ENCODE measurements around the gene PIGQ.

DNA sequence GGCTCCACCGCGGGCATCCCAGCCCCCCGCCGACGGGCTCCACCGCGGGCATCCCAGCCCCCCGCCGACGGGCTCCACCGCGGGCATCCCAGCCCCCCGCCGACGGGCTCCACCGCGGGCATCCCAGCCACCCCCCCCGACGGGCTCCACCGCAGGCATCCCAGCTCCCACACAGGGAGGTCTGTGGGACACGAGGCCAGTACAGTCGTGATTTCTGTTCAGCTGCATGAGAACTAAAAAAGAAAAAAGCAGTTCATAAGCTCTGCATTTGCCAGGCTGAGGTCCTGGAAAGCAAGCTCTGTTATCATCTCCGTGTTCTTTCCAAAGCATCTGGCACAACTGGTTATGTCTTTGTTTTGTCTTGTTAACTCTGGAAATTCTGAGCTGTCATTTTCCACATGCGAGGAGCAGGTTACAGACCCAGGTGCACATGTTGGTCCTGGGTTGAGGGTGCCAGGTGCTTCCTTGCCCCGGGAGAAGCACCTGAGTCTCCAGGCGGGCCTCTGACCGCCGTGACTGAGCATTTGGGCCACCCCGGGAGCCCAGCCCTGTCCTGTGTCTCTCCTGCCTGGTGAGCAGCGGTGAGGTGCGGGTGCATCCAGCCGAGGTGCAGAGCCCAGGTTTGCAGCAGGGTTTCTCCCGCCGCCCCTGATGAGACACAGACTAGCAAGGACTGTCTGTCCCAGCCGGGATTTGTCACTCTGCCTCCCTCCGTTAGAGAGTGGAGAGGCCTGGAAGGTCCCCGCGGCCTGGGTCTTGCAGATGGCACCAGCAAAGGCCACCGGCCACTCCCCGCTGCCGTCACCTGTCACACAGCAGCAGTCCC lies 51.1 kb downstream of the PIGQ start:
- TF ChIP-seq GATA2 (IDR thresholded peaks at IDR 0.05; ENCODE audit: low read depth, low read length): no peak
- no peak for TF ChIP-seq GATA3 (IDR thresholded peaks at IDR 0.05; ENCODE audit: low read depth, low read length)

All from SH-SY5Y (cell line).